A549 treated with AZD9567 at 1 μM for 4 hours (cell line): ENCODE data around the gene UQCR11. TPM values are rescaled to one million over a fixed set of nuclear protein-coding genes. Genes with fewer than 3 reads are reported as not detected.

Source experiments
- total RNA-seq: library from RNA; stranded (reverse); fragments of 200-300 nt; extraction: Qiagen RNA extraction; gene quantifications from 5 replicates; pipeline ENCODE4 v1.2.3, GENCODE V29; 2022; ENCODE audit not compliant: insufficient read depth

UQCR11 gene
- total RNA-seq: 117 to 187 TPM (median 177 TPM) in 5 replicates

GRCh38 chr19:1605236-1606137, at the start of gene UQCR11:
Gene UQCR11, minus strand, starts transcription at chr19:1605462. Its CDS starts 53 bp downstream, at chr19:1605409.

DNA sequence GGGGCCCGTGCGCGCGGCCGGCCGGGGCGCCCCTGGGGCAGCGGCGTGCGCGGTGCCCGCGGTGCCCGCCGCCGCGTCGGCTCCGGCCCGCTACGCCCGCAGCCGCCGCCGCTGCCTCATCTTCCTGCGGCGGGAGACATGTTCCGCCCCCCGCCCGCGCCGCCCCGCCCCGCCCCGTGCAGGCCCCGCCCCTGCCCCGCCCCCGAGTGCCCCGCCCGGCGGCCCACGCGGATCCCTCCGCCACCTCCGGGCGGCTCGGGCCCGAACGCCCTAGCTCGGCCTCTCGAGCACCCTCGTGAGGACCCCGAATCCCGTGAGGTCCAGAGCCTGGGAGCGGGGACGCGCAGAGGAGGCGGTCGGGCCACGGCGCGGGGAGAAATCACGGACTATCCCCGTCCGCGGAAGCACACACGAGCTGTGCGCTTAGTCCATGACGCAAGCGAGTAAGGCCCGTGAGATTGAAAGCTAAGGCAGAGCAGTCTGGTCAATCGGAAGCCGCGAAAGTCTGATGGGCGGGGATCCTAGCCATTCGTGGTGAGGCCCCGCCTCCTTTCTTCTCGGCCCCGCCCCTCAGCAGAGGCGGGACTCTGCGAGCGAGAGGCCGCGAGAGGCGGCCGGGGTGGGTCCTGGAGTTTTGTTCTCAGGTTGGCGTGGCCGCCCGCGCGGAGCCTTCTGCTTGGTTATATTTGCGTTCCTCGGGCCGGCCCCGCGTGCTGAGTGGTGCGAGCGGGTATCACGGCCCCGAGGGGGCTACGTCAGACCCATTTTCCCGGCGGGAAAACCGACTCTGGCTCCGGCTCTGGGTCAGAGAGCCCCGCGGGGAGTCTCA, 47.4 kb upstream of the UQCR11 start, which contains the start of gene TCF3:
Gene TCF3 (minus strand): TSS at position 145 of the 829 bp plus-strand sequence. CDS start 2,367 bp downstream, outside the sequence.

GRCh38 chr19:1592755-1593500, 12.3 kb downstream of the UQCR11 start, which contains the start of gene MBD3:
Gene MBD3, minus strand, starts transcription at chr19:1592865. Its CDS starts 234 bp downstream, at chr19:1592631.

DNA sequence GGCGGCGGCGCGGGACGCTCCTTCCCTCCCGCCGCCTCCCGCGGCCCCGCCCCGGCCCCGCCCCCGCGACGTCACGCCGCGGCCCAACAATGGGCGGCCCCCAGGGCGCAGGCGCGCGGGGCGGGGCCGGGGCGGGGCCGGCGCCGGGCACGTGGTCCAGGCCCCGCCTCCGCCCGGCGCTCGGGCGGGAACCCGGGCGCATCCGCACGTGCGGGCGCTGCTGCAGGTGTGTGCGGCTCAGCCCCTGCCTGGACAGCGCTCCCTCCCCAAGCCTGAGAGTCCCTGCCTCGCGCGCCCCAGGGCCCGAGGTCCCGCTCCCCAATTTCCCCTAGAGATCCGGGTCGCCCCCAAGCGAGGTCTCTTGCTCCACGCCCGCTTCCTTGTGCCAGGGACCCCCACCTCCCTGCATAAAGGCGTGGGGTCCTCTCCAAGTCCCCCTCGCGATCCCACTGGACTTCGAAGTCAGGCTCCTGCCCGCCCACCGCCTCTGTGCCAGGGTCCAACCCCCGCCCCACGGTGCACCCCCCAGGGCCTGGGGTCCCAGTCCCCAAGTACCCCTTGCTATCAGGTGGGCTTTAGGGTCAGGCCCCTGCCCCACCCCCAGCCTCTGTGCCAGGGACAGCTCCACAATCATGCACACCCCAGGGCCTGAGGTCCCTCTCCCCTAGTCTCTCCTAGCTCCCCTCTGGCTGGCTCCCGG, 36.8 kb downstream of the UQCR11 start, which contains the start of gene MEX3D:
Gene MEX3D (minus strand): TSS at position 6 of the 700 bp plus-strand sequence. CDS start 267 bp downstream, outside the sequence.

Other genes with a start within 250 kb of the UQCR11 start
- 72.8 to 98.9 TPM (median 75.7 TPM) in 5 replicates for gene NDUFS7, start 221.6 kb downstream of the UQCR11 start, total RNA-seq
- 32.7 to 46.1 TPM (median 41.7 TPM) in 5 replicates for gene GAMT, start 203.9 kb downstream of the UQCR11 start, total RNA-seq
- 66.2 to 95.9 TPM (median 93.7 TPM) in 5 replicates for gene DAZAP1, start 197.9 kb downstream of the UQCR11 start, total RNA-seq
- gene RPS15, start 167.1 kb downstream of the UQCR11 start, total RNA-seq: 1,367 to 2,061 TPM (median 1,872 TPM) in 5 replicates
- gene APC2, start 155.3 kb downstream of the UQCR11 start, total RNA-seq: 1.5 to 8.3 TPM (median 1.8 TPM) in 5 replicates
- 10.1 to 21.7 TPM (median 20.5 TPM) in 5 replicates for gene C19orf25, start 126.2 kb downstream of the UQCR11 start, total RNA-seq
- gene PCSK4, start 115.1 kb downstream of the UQCR11 start, total RNA-seq: 0.73 to 1.1 TPM (median 0.99 TPM) in 4 of 5 replicates, not detected in the other
- 4.8 to 6.0 TPM (median 5.1 TPM) in 5 replicates for gene REEP6, start 114.3 kb downstream of the UQCR11 start, total RNA-seq
- 3.1 to 7.3 TPM (median 3.5 TPM) in 5 replicates for gene ADAMTSL5, start 92.4 kb downstream of the UQCR11 start, total RNA-seq
- gene PLK5, start 81.4 kb downstream of the UQCR11 start, total RNA-seq: 0.03 to 0.06 TPM (median 0.03 TPM) in 3 of 5 replicates, not detected in the others
- 5.3 to 12.8 TPM (median 11.7 TPM) in 5 replicates for gene MEX3D, start 37.1 kb downstream of the UQCR11 start, total RNA-seq
- 33.3 to 54.0 TPM (median 45.6 TPM) in 5 replicates for gene MBD3, start 12.6 kb downstream of the UQCR11 start, total RNA-seq
- gene TCF3, start 47.2 kb upstream of the UQCR11 start, total RNA-seq: 55.6 to 70.1 TPM (median 64.7 TPM) in 5 replicates
- gene ONECUT3, start 148.0 kb upstream of the UQCR11 start, total RNA-seq: 0.01 TPM in 1 of 5 replicates, not detected in the others
- 2.8 to 3.6 TPM (median 3.1 TPM) in 5 replicates for gene ATP8B3, start 206.8 kb upstream of the UQCR11 start, total RNA-seq
- gene REXO1, start 243.0 kb upstream of the UQCR11 start, total RNA-seq: 13.3 to 22.4 TPM (median 19.1 TPM) in 5 replicates